ENCODE data around the gene POLG.

The POLG gene

DNA sequence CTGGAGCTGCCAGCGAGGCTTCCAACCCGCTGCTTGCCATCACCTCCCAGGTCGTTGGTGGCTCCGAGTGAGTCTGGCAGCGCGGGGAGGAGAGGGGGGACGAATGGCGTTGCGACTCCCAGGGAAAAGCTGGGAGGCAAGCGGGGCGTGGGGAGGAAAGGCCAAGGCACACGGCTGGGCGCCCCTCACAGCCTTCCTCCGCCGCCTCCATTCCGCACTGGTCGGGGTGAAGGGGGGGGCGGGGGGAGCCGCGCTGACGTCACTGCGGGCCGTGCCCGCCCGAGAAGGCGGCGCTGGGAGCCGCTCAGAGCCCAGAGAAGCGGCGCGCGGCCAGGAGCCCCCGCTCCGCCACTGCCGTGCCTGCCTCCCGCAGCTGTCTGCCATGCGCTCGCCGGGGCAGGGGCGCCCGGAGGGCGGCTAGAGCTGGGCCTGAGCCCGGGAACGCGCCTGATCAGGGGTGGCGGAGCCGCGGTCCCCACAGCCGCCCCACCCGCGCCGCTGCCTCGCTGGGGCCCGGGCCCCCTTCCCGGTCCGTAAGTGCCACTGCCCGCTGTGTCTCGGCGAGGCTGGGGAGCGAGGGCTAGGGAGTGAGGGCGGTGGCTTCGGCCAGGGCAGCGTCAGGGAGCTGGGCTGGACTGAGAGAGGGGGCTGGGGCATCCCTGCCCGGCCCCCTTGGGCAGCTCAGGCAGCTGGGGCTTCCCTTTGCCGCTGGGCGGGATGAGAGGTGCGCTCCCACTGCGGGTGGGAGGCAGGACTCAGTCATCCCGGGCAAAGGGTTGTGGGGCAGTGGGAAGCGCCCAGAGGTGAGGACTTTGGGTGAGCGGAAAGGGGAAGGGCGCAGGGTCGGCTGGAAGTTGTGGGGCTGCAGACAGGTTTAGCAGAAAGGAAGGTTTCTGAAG, 27.8 kb upstream of the POLG start:
- Histone ChIP-seq H3K27ac (ENCODE audit: insufficient read depth, low read length, poor library complexity, severe bottlenecking) (no peak overlapping the region), H3K4me3 (ENCODE audit: insufficient read depth, low read depth, low read length, poor library complexity, severe bottlenecking) (no peak overlapping the region), H3K36me3 (ENCODE audit: control insufficient read depth, insufficient read depth, low read length) (no peaks in the 10 kb centered on the region), H3K4me1 (ENCODE audit: control insufficient read depth, insufficient read depth, low read length, poor library complexity, severe bottlenecking) (peaks cover 24% of the 10 kb centered on the region), H3K9me3 (ENCODE audit: control insufficient read depth, low read length) (no peaks in the 10 kb centered on the region), H3K27me3 (replicated peaks; ENCODE audit: control insufficient read depth, insufficient read depth, low read length, poor library complexity, severe bottlenecking) (peaks cover 92% of the 10 kb centered on the region)
- no peak for DNase-seq

DNA sequence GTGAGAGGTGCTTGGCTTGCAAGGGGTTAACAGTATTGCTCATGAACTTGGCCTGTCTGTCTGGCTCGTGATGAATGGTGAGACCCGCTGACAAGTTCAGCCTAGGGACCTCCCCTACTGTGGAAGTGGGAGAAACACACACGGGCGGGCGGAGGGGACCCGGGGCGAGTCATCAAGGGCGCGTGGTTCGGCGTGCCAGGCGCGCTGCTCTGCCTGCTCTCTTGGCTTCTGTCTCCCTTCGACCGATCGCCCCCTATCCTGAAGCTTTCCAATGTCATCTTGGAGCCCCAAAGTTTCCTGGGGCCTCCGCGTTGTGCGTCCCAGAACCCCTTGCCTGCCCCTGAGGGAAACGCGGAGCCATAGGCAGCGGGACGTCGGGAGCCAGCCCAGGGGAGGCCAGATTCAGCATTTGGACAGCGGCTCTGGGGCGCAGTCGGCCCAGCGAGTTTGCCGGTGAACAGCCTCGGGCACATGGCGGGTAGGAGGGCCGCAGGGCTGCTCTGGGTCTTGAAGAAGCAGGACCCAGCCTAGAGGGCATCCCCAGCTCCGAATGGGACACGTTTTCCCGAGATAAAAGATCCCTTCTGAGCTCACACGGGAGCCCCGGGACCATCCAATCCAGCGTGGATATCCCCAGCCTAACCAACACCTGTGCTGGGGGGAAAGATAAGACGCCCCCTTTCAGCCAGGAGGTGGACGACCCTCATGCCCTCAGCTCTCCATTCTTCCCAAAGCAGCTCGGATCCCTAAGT, 27.0 kb upstream of the POLG start:
- peak in 2 of 3 donors; percentile 24 to 34 for DNase-seq
- Histone ChIP-seq H3K9me3 (ENCODE audit: control insufficient read depth, low read length) (no peaks in the 10 kb centered on the region), H3K36me3 (ENCODE audit: control insufficient read depth, insufficient read depth, low read length) (no peaks in the 10 kb centered on the region), H3K4me3 (ENCODE audit: insufficient read depth, low read depth, low read length, poor library complexity, severe bottlenecking) (no peak overlapping the region), H3K27ac (ENCODE audit: insufficient read depth, low read length, poor library complexity, severe bottlenecking) (no peak overlapping the region), H3K4me1 (ENCODE audit: control insufficient read depth, insufficient read depth, low read length, poor library complexity, severe bottlenecking) (peaks cover 21% of the 10 kb centered on the region), H3K27me3 (replicated peaks; ENCODE audit: control insufficient read depth, insufficient read depth, low read length, poor library complexity, severe bottlenecking) (peaks cover 92% of the 10 kb centered on the region)

DNA sequence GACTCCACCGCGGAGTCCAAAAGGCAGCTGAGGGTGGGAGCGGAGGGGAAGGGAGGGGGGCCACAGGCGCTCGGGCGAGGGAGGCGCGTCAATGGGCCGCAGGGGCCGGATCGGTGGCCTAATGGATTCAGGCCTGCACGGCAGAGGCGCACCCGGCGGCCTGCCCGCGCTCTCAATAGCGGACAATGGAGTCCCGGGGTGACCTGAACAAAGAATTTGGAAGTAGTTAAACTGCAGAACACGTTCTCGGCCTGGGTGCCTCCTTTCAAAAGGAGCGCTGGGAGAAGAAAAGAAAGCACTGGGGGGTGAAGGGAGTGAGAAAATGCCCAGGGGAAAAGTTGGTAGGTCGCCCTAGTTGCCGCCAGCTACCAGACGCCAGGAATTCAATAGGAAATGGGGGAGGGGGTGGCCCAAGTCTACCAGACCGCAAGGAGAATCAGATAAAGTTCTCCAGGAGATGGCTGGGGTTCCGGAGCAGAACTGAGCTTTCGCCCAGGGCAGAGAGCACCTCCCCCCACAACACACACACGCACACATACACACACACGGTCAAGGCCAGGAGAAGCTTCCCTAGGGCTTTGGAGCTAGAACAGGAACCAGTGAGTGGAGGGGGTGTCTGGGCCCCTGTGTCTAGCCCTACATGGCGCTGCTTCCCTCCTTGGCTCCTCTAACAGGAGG, 25.8 kb upstream of the POLG start:
- Histone ChIP-seq H3K27ac (ENCODE audit: insufficient read depth, low read length, poor library complexity, severe bottlenecking) (no peak overlapping the region), H3K9me3 (ENCODE audit: control insufficient read depth, low read length) (no peaks in the 10 kb centered on the region), H3K4me1 (ENCODE audit: control insufficient read depth, insufficient read depth, low read length, poor library complexity, severe bottlenecking) (peaks cover 21% of the 10 kb centered on the region), H3K36me3 (ENCODE audit: control insufficient read depth, insufficient read depth, low read length) (no peaks in the 10 kb centered on the region), H3K4me3 (ENCODE audit: insufficient read depth, low read depth, low read length, poor library complexity, severe bottlenecking) (no peak overlapping the region), H3K27me3 (replicated peaks; ENCODE audit: control insufficient read depth, insufficient read depth, low read length, poor library complexity, severe bottlenecking) (peaks cover 90% of the 10 kb centered on the region)
- no peak for DNase-seq

DNA sequence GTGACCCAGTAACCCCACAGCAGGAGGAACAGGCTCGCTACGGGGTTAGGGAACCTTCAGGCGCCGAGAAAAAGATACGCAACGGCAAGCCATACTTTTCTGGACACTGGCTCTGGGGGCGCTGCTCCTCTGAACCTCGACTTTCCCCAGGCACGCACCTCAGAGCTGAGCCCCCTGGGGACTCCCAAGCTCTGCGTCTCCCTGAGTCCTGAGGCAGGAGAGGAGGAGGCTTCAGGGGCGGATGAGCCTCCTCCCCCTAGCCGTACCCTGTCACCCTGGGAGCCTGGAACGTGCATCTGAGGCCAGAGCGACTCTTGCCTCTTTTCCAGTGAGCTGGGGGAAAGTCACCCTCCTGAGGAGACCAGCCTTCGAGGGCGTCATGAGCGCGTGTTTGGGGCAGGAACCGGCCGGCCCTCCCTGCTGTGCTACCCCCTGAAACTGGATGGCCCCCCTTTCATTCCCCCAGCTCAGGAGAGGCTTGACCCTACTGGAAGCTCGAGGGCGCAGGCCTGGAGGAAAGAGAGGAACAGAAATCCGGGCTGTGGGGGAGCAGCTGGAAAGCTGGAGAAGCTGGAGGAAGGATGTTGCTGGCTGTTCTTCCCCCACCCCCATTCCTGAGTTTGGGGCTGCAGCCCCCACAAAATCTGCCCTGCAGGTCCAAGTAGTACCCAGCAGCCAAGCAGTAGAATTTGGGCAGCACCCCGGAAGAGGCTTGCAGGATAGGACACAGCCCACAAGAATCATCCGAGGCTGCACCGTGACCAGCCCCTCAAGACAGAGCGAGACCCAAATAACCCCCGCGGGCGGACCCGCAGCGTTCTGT, 25.1 kb upstream of the POLG start:
- DNase-seq, result no peak
- peaks cover 21% of the 10 kb centered on the region for H3K4me1 ChIP-seq (ENCODE audit: control insufficient read depth, insufficient read depth, low read length, poor library complexity, severe bottlenecking)

DNA sequence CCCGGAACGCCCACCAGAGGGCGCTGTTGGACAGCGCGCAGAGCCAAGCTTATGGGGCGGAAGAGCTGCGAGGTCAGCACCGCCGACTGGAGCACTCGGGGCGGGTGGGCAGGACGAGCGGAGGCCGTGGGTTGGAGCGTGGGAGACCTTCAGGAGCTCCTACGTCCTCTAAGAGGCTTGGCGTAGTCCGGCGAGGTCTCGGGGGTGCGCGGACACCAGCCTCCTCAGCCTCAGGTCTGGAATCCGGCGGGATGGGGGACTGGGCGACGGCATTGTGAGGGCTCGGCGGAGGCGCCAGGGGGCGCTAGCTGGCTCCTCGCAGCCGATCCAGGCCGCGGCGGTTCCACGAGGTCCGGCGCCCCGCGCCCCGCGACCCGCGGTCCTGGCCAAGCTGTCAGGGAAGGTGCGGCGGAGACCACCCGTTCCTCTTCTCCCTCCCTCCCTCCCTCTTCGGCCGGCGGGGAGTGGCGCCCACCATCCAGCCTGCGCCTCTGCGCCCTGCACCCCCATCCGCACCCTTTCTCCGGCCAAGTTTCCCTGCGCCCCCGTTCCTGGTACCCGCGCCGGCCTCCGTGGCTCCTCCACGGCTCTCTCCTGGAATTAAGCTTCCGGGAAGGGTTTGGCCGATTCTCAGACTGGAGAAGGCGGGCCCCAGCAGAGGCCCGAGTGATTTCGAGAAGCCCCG, 24.3 kb upstream of the POLG start:
- Histone ChIP-seq H3K27me3 (replicated peaks; ENCODE audit: control insufficient read depth, insufficient read depth, low read length, poor library complexity, severe bottlenecking) (peaks cover 76% of the 10 kb centered on the region), H3K4me3 (ENCODE audit: insufficient read depth, low read depth, low read length, poor library complexity, severe bottlenecking) (peak overlapping the region; percentile 52)
- peak; percentile 59 to 68 (median 59) for DNase-seq

More for the DNA sequence above, 25.1 kb upstream of the POLG start:
- peaks cover 83% of the 10 kb centered on the region for H3K27me3 ChIP-seq (replicated peaks; ENCODE audit: control insufficient read depth, insufficient read depth, low read length, poor library complexity, severe bottlenecking)
- no peaks in the 10 kb centered on the region for H3K9me3 ChIP-seq (ENCODE audit: control insufficient read depth, low read length)
- H3K36me3 ChIP-seq (ENCODE audit: control insufficient read depth, insufficient read depth, low read length), result no peaks in the 10 kb centered on the region
- no peak overlapping the region for H3K4me3 ChIP-seq (ENCODE audit: insufficient read depth, low read depth, low read length, poor library complexity, severe bottlenecking)
- no peak overlapping the region for H3K27ac ChIP-seq (ENCODE audit: insufficient read depth, low read length, poor library complexity, severe bottlenecking)

DNA sequence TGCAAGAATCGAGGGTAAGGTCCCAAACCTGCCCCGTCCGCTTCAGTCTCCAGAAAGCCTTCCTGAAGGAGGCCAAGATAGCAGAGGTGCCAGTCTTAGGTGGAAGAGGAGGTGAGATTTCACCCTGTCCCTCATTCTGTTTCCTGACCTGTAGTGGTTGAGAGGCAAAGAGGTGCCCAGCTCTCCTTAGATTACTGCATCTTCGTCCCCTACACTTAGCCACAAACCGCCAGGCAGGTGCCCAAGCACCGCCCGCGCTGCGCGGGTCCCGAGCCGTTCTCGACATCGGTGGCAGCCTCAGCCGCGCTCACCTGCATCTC, 23.8 kb upstream of the POLG start:
- peak overlapping the region; percentile 52 for H3K4me3 ChIP-seq (ENCODE audit: insufficient read depth, low read depth, low read length, poor library complexity, severe bottlenecking)

More for the DNA sequence above, 24.3 kb upstream of the POLG start:
- no peak overlapping the region for H3K27ac ChIP-seq (ENCODE audit: insufficient read depth, low read length, poor library complexity, severe bottlenecking)
- H3K9me3 ChIP-seq (ENCODE audit: control insufficient read depth, low read length), result no peaks in the 10 kb centered on the region
- H3K36me3 ChIP-seq (ENCODE audit: control insufficient read depth, insufficient read depth, low read length), result no peaks in the 10 kb centered on the region
- H3K4me1 ChIP-seq (ENCODE audit: control insufficient read depth, insufficient read depth, low read length, poor library complexity, severe bottlenecking), result peaks cover 21% of the 10 kb centered on the region

DNA sequence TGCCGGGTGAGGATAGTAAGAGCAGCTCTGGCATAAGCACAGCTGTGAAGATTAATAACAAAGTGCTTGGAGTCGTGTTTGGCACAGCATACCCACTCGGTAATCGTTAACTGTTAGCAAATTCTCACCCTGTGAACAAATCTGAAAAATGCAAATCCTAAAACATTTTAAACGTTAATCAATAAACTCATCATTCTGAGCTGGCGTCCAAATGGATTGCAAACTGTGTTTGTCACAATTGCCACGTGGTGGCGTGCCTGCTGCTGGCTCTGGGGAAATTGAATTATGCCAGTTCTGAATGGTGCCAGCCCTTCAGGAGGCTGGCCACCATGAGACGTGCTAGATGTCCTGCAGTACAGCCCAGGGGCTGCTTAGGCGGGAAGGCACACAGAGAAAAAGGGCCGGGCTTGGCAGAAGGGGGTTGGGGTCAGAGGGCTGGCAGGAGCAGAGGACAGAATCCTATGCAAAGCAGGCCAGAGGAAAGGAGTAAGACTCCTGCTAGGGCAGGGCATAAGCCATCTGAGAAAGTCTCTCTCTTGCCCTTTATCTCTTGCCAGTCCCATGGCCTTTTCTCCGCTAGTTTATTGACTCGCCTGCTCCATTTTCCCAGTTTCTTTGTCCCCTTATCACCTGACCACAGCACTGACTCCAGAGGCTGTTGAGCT, 22.1 kb upstream of the POLG start:
- no peak for DNase-seq
- Histone ChIP-seq H3K4me3 (ENCODE audit: insufficient read depth, low read depth, low read length, poor library complexity, severe bottlenecking) (no peak overlapping the region), H3K9me3 (ENCODE audit: control insufficient read depth, low read length) (no peaks in the 10 kb centered on the region), H3K27ac (ENCODE audit: insufficient read depth, low read length, poor library complexity, severe bottlenecking) (no peak overlapping the region), H3K4me1 (ENCODE audit: control insufficient read depth, insufficient read depth, low read length, poor library complexity, severe bottlenecking) (peaks cover 12% of the 10 kb centered on the region), H3K36me3 (ENCODE audit: control insufficient read depth, insufficient read depth, low read length) (no peaks in the 10 kb centered on the region), H3K27me3 (replicated peaks; ENCODE audit: control insufficient read depth, insufficient read depth, low read length, poor library complexity, severe bottlenecking) (peaks cover 54% of the 10 kb centered on the region)

More for the DNA sequence above, 23.8 kb upstream of the POLG start:
- no peak for DNase-seq
- no peak overlapping the region for H3K27ac ChIP-seq (ENCODE audit: insufficient read depth, low read length, poor library complexity, severe bottlenecking)
- H3K27me3 ChIP-seq (replicated peaks; ENCODE audit: control insufficient read depth, insufficient read depth, low read length, poor library complexity, severe bottlenecking), result peaks cover 71% of the 10 kb centered on the region
- H3K36me3 ChIP-seq (ENCODE audit: control insufficient read depth, insufficient read depth, low read length), result no peaks in the 10 kb centered on the region
- H3K9me3 ChIP-seq (ENCODE audit: control insufficient read depth, low read length), result no peaks in the 10 kb centered on the region
- H3K4me1 ChIP-seq (ENCODE audit: control insufficient read depth, insufficient read depth, low read length, poor library complexity, severe bottlenecking), result peaks cover 21% of the 10 kb centered on the region

DNA sequence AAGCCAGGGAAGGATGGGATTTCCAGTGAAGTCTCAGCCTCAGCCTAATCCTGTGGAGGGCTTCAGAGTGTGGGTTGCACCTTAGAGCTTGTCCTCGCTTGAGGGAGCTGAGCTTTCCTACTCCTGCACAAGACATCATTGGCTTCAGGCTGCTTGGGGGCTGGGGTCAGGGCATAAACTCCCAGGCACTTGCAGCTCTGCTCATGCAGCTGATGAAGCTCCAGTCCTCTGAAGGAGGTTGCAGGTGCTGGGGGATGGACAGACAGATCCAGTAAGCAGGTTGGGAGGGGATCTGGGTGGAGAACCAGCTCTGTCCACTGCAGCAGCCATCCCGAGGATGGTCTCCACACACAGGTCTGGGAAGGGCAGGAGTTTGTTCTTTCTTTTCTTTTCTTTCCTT, 19.4 kb upstream of the POLG start:
- peaks cover 6% of the 10 kb centered on the region for H3K4me1 ChIP-seq (ENCODE audit: control insufficient read depth, insufficient read depth, low read length, poor library complexity, severe bottlenecking)
- H3K27me3 ChIP-seq (replicated peaks; ENCODE audit: control insufficient read depth, insufficient read depth, low read length, poor library complexity, severe bottlenecking), result peaks cover 27% of the 10 kb centered on the region

DNA sequence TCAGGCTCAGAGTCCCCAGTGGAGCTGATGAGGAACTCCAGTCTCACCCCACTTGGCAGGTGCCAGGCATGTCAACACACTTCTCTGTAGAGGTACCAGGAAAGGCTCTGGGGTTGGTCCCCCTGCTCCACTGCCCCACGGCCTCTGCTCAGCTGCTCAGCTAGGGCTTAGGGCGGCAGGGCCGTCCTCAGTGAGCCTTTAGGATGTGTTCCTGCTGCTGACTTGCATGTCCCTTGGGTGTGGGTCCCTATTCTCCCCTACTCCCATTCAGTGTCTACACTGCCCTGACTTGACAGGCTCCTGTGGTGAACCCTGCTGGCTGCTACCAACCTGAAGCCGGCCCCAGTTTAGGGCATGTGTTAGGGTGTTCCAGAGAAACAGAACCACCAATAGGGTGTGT, 17.9 kb upstream of the POLG start:
- no peaks in the 10 kb centered on the region for H3K36me3 ChIP-seq (ENCODE audit: control insufficient read depth, insufficient read depth, low read length)
- DNase-seq, result no peak
- peaks cover 15% of the 10 kb centered on the region for H3K27me3 ChIP-seq (replicated peaks; ENCODE audit: control insufficient read depth, insufficient read depth, low read length, poor library complexity, severe bottlenecking)
- no peaks in the 10 kb centered on the region for H3K9me3 ChIP-seq (ENCODE audit: control insufficient read depth, low read length)
- H3K4me1 ChIP-seq (ENCODE audit: control insufficient read depth, insufficient read depth, low read length, poor library complexity, severe bottlenecking), result no peaks in the 10 kb centered on the region
- no peak overlapping the region for H3K27ac ChIP-seq (ENCODE audit: insufficient read depth, low read length, poor library complexity, severe bottlenecking)
- no peak overlapping the region for H3K4me3 ChIP-seq (ENCODE audit: insufficient read depth, low read depth, low read length, poor library complexity, severe bottlenecking)

More for the DNA sequence above, 19.4 kb upstream of the POLG start:
- H3K27ac ChIP-seq (ENCODE audit: insufficient read depth, low read length, poor library complexity, severe bottlenecking), result no peak overlapping the region
- no peak overlapping the region for H3K4me3 ChIP-seq (ENCODE audit: insufficient read depth, low read depth, low read length, poor library complexity, severe bottlenecking)
- DNase-seq, result no peak
- H3K9me3 ChIP-seq (ENCODE audit: control insufficient read depth, low read length), result no peaks in the 10 kb centered on the region
- H3K36me3 ChIP-seq (ENCODE audit: control insufficient read depth, insufficient read depth, low read length), result no peaks in the 10 kb centered on the region

Measured in effector memory CD4-positive, alpha-beta T cell (primary cell).